SIG-M5 (cell line): ENCODE results near the gene GH1.
"Not testable (repeated sequence)": the region's sequence is repeated elsewhere in the genome, so short reads cannot be mapped to it uniquely, and the experiment has no call there.

Source experiments
- DNase-seq: peaks from one replicate; lab custom pipeline; 2025; lab: John Stamatoyannopoulos, UW

Gene GH1

DNA sequence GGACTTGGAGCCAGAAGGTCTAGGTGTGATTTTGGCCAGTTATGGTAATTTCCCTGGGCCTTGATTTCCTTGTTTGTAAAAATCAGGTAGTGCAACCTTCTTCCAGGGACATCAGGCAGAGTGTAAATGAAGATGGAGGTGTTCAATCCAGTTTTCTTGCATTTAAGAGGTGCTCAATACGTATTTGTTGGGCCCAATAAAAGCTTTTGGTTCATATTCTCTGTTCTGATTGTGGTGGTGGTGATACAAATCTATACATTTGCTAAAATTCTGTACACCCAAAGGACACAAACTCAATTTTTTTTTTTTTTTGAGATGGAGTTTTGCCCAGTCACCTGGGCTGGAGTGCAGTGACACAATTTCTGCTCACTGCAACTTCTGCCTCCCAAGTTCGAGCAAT lies 7.5 kb upstream of the GH1 start:
- no peak for DNase-seq

DNA sequence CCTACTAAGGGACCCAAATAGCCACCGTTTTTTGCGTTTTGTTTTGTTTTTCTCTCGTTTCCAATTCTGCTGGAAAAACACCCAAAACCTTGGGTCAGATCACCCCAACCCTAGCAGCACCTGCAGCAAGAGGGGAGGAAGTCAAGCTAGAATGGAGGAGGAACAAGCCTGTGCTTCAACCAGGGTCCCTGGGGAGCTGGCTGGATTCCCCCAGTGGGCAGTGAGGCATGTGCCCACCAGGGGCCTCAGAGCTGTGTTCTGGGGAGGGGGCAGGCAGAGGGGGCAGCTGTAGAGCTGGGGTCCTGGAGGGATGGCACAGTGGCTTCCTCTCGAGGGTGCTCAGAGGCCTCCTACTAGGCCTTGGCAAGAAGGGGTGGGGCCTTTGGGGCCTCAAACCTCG lies 7.0 kb upstream of the GH1 start:
- no peak for DNase-seq

DNA sequence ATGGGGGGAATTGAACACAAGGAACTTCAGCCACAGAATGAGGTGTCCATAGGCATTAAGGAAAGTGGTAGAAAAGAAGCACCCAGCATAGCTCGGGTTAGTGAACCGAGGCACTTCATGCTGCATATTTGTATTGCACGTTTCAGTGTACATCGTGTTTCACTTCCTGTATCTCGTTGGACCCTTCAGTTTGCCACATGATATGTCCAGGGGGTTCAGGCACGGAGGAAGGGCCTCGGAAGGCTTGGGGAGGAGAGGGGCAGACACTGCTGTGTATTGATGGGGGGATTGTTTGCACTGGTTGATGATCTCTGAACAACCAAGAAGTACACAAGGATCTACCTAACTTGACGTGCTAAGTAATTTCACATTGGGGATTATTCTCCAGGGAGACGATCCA lies 3.8 kb upstream of the GH1 start:
- DNase-seq = not testable (repeated sequence)

DNA sequence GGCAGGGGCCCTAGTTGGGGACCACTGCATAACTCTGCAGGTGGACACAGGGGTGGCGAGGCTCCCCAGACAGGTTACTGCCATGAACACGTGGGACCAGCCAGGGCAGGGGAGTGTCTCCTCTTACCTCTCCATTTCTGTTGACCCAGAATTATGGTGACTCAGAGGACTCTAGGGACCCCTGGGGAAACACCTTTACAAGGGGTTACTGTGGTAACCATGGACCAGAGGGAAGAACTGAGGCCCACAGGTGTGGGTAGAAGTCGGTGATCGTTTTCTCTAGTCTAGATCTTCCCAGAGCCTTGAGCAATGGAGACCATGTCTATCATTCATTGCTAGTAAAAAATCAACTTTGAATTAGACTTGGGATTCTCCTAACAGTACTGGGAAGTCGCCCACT lies 2.1 kb upstream of the GH1 start:
- DNase-seq = not testable (repeated sequence)

DNA sequence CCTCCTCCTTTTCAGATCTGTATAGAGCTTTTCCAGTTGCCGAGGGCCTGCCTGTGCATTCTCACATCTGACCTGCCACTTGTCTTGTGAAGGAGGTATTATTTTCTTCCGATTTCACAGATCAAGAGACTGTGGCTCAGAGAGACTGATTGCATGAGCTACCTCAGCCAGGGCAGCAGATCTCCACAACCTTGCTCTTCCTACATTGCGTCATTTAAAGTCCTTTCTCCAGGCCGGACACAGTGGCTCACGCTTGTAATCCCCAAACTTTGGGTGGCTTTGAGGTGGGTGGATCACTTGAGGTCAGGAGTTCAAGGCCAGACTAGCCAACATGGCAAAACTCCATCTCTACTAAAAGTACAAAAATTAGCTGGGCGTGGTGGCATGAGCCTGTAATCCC lies 1.4 kb upstream of the GH1 start:
- DNase-seq = not testable (repeated sequence)

DNA sequence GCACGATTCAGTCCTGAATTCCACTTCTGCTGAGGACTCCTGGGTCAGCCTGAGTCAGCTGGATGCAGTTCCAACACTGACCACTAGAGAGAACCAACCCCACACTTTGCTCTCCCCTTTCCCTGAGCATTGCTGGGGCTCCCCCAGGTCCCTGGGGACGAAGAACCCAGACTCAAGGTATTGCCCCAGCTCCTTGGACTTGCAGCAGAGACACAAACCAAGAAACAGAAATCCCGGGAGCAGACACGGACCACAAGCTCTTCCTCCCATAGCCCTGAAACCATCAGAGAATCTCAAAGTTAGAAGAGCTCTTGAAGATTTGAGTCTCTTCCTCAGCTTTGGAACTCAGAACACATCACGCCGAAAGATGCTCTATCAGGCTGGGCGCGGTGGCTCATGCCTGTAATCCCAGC lies 678 bp upstream of the GH1 start:
- no peak for DNase-seq

DNA sequence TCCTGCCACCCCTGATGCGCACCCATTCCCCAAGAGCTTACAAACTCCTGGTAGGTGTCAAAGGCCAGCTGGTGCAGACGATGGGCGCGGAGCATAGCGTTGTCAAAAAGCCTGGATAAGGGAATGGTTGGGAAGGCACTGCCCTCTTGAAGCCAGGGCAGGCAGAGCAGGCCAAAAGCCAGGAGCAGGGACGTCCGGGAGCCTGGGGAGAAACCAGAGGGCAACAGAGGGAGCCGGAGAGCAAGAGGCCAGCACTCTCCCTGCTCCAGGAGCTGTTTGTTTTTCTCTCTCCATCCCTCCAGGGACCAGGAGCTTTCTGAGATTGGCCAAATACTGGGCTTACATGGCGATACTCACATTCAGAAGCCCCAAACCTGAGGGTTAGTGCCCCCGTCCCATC lies 334 bp downstream of the GH1 start:
- DNase-seq = no peak

DNA sequence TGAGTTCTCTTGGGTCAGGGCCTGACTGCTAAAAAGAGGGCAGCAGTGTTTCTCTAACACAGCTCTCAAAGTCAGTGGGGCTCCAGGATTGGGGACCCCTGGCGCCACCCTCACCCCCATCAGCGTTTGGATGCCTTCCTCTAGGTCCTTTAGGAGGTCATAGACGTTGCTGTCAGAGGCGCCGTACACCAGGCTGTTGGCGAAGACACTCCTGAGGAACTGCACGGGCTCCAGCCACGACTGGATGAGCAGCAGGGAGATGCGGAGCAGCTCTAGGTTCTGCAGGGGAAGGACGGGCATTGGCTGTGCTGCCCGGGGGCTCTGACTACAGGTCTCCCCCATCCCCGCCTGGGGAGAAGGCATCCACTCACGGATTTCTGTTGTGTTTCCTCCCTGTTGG lies 993 bp downstream of the GH1 start:
- DNase-seq = no peak

DNA sequence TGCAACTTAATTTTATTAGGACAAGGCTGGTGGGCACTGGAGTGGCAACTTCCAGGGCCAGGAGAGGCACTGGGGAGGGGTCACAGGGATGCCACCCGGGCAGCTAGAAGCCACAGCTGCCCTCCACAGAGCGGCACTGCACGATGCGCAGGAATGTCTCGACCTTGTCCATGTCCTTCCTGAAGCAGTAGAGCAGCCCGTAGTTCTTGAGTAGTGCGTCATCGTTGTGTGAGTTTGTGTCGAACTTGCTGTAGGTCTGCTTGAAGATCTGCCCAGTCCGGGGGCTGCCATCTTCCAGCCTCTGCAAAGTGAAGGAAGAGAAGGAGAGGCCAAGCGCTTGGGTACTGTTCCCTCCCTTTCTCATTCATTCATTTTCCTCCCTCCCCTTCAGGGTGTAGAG lies 1.4 kb downstream of the GH1 start:
- DNase-seq = not testable (repeated sequence)

DNA sequence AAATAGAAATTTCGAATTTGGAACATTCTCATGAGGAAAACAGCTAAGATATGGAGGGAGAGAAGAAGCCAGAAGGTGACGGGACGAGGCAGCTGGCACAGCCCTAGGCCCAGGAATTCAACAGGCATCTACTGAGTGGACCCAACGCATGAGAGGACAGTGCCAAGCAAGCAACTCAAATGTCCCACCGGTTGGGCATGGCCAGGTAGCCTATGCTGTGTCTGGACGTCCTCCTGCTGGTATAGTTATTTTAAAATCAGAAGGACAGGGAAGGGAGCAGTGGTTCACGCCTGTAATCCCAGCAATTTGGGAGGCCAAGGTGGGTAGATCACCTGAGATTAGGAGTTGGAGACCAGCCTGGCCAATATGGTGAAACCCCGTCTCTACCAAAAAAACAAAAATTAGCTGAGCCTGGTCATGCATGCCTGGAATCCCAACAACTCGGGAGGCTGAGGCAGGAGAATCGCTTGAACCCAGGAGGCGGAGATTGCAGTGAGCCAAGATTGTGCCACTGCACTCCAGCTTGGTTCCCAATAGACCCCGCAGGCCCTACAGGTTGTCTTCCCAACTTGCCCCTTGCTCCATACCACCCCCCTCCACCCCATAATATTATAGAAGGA lies 2.0 kb downstream of the GH1 start:
- no peak for DNase-seq

DNA sequence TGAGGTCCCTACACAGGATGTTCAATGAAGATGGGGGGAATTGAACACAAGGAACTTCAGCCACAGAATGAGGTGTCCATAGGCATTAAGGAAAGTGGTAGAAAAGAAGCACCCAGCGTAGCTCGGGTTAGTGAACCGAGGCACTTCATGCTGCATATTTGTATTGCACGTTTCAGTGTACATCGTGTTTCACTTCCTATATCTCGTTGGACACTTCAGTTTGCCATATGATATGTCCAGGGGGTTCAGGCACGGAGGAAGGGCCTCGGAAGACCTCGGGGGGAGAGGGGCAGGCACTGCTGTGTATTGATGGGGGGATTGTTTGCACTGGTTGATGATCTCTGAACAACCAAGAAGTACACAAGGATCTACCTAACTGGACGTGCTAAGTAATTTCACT lies 2.9 kb downstream of the GH1 start:
- DNase-seq = not testable (repeated sequence)

DNA sequence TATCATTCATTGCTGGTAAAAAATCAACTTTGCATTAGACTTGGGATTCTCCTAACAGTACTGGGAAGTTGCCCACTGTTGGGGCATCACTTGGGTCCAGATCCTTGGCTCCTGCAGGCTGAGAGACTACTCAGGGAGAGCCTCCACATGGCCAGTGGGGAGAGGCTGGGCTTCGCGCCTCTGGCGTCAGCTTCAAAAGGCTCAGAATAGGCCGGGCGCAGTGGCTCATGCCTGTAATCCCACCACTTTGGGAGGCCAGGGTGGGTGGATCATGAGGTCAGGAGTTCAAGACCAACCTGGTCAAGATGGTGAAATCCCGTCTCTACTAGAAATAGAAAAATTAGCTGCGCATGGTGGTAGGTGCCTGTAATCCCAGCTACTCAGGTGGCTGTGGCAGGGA lies 4.2 kb downstream of the GH1 start:
- no peak for DNase-seq

DNA sequence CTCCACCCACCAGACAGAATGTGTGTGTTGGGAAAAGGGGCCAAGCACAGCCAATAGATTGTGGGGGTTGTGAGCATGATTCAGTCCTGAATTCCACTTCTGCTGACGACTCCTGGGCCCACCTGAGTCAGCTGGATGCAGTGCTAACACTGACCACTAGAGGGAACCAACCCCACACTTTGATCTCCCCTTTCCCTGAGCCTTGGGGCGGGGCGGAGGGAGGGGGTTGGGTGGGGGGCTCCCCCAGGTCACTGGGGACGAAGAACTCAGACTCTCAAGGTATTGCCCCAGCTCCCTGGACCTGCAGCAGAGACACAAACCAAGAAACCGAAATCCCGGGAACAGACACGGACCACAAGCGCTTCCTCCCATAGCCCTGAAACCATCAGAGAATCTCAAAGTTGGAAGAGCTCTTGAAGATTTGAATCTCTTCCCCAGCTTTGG lies 7.0 kb downstream of the GH1 start:
- no peak for DNase-seq

DNA sequence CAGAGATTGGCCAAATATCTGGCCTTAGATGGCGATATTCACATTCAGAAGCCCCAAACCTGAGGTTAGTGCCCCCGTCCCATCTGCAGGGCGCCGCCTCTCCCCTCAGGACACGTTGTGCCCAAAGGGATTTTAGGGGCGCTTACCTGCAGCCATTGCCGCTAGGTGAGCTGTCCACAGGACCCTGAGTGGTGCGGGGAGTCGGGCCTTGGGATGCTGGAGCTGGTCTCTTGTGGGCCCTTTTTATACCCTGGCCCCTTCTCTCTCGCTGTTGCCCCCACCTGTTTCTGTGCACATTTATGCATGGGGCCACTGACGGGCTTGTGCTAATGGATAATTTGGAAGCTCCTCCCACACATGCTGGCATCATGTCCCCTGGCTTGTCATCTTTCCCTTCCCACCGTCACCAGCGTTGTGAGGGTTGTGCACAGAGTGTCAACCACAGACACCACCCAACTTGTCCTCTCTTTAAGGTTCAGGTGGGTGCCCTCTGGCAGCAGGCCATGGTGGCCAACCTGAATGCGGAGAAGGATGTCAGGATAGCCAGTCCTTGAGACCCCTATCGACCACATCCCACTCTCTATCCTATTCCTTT lies 7.5 kb downstream of the GH1 start, which contains the start of gene CSHL1:
CSHL1 (minus strand) TSS at position 218 of the 595 bp plus-strand sequence; CDS start at position 156, 62 bp downstream.
- DNase-seq = no peak

DNA sequence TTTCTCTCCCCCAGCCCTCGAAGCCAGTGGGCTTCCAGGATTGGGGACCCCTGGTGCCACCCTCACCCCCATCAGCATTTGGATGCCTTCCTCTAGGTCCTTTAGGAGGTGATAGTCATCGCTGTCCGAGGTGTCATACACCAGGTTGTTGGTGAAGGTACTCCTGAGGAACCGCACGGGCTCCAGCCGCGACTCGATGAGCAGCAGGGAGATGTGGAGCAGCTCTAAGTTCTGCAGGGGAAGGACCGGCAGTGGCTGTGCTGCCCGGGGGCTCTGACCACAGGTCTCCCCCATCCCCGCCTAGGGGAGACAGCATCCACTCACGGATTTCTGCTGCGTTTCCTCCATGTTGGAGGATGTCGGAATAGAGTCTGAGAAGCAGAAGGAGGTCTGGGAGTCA lies 8.5 kb downstream of the GH1 start:
- no peak for DNase-seq

DNA sequence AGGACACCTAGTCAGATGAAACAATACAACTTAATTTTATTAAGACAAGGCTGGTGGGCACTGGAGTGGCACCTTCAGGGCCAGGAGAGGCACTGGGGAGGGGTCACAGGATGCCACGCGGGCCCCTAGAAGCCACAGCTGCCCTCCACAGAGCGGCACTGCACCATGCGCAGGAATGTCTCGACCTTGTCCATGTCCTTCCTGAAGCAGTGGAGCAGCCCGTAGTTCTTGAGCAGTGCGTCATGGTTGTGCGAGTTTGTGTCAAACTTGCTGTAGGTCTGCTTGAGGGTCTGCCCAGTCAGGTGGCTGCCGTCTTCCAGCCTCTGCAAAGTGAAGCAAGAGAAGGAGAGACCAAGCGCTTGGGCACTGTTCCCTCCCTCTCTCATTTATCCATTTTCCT lies 9.1 kb downstream of the GH1 start:
- not testable (repeated sequence) for DNase-seq

DNA sequence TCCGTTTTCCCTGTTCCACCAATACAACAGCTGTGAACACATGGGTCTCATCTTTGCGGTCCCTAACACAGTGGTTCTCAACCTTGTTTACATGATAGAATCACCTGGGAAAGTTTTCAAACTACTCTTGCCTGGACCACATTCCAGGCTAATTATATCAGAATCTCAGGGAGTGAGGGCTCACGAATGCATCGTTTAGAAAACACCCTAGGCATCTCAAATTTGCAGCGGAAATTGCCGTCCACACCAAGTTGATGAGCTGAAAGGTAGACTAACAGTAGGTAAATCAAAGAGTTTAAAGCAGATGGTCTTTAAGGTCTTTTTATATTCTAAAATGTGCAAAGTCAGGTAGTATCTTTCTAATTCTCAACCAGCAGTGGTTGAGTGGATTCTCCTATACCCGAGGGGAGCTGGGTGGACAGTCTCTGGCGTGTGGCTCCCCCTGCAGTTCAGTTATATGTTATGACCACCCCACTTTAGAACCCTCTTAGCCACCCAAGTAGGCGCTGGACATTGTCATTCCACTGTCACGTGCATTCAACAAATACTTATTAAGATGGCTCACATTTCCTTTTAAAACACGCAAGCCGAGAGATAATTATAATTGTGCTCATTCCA lies 11.4 kb downstream of the GH1 start:
- DNase-seq = not testable (repeated sequence)

DNA sequence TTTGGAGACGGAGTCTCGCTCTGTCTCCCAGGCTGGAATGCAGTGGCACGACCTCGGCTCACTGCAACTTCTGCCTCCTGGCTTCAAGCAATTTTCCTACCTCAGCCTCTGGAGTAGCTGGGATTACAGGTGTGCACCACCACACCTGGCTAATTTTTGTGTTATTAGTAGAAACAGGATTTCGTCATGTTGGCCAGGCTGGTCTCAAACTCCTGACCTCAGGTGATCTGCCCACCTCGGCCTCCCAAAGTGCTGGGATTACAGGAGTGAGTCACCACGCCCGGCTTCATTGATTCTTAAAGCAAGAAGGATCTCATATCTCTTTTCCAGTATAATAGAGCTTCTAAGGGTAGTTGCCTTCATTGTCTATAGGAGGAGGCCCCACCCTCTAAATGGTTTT lies 13.8 kb downstream of the GH1 start:
- DNase-seq = not testable (repeated sequence)

DNA sequence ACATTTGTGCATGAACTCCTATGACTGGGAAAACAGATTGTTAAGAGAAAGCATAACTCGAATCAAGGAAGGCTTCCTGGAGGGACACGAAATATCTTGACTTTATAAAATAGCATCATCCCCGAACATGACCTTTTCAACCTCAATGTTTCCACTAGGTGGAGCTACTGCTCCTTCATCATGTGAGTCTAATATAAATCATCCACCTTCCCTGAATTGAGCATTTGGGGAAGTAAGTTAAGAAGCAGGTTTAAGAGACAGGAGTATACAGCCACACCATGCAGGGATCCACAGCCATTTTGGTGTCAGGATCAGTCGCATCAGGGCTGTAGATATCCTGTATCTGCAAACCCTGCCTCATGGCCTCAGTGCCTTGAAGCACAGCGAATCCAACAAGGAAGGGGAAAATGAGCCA lies 14.8 kb downstream of the GH1 start:
- DNase-seq = not testable (repeated sequence)

DNA sequence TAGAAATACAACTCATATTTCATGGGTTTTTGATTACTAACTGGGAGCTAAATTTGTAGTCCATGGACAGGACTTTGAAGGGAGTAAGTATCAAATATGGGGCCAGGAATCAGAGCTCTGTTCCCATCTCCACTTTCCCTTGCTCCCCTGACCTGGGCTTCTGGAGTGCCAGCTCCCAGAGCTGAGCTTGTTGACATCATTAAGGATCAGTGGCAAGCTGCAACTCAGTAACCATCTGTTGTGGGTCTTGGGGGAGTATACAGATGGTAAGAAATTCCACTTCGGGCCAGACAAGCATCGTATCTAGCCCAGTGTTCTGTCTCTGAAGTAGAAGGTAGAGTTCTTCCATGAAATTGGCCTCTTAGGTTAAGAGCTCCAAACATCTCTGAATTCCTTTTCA lies 16.7 kb downstream of the GH1 start:
- not testable (repeated sequence) for DNase-seq

DNA sequence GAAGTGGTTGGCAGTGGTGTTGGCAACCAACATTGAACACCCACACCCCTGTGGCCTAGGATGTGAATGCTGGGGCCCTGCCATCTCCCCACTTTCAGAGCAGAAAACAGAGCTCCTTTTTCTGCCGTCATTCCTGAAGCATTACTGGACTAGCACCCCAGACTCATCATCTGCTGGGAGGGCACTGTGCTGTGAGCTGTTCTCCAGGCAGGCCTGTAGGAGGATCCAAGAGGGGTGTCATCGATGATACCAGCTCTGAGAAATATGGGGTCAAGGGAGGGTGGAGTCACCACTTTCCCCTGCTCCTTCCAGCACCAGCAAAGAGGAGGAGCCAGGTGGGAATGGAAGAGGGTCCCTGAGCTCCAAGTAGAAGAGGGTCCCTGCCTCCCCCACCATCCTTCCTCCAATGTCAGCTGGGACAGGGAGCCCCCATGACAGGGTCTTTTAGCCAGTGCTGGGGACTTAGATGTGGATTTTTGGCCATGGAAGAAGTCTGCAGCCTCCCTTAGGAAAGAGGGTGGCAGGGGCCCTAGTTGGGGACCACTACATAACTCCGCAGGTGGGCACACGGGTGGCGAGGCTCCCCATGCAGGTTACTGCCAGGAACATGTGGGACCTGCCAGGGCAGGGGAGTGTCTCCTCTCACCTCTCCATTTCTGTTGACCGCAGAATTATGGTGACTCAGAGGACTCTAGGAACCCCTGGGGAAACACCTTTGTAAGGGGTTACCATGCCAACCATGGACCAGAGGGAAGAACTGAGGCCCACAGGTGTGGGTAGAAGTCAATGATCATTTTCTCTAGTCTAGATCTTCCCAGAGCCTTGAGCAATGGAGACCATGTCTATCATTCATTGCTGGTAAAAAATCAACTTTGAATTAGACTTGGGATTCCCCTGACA lies 19.5 kb downstream of the GH1 start:
- DNase-seq = not testable (repeated sequence)
